Cerebellar nuclear complex (tissue), 1 donor: ENCODE data around the gene CEP164.
A peak's percentile ranks its signal among the peaks of the same experiment; 100 is the strongest.

ENCODE experiments used
- DNase-seq, 2 experiments: peaks; one replicate each; lab custom pipeline; 2025; lab: John Stamatoyannopoulos, UW

Gene CEP164

GRCh38 chr11:117327567-117328374 lies at the start of gene CEP164:
CEP164 (plus strand) TSS chr11:117327854; CDS start chr11:117338587, 10,733 bp downstream.
- DNase-seq, result peak; percentile 83 to 86

GRCh38 chr11:117278347-117278746 lies 49.3 kb upstream of the CEP164 start:
- DNase-seq, result no peak

GRCh38 chr11:117279711-117280376 lies 47.8 kb upstream of the CEP164 start:
- DNase-seq, result no peak

GRCh38 chr11:117281159-117281558 lies 46.5 kb upstream of the CEP164 start:
- DNase-seq, result no peak

- DNase-seq, result no peak
These were observed 45.8 kb upstream of the CEP164 start for GRCh38 chr11:117281869-117282268.

GRCh38 chr11:117282956-117283355 lies 44.7 kb upstream of the CEP164 start:
- DNase-seq, result no peak

- DNase-seq, result no peak
These were observed 43.6 kb upstream of the CEP164 start for GRCh38 chr11:117284053-117284452.

GRCh38 chr11:117286588-117286987 lies 41.1 kb upstream of the CEP164 start:
- DNase-seq, result no peak

GRCh38 chr11:117287668-117288067 lies 40.0 kb upstream of the CEP164 start:
- DNase-seq, result no peak

GRCh38 chr11:117289795-117290194 lies 37.9 kb upstream of the CEP164 start:
- no peak for DNase-seq

GRCh38 chr11:117290809-117291396 lies 36.8 kb upstream of the CEP164 start, which contains the start of gene BACE1-AS:
BACE1-AS (plus strand) TSS chr11:117291346.
- no peak for DNase-seq

- DNase-seq, result no peak
These were observed 35.0 kb upstream of the CEP164 start for GRCh38 chr11:117292616-117293015.

GRCh38 chr11:117295438-117296137 lies 32.1 kb upstream of the CEP164 start:
- no peak for DNase-seq

- DNase-seq, result no peak
These were observed 30.8 kb upstream of the CEP164 start for GRCh38 chr11:117296881-117297280.

- no peak for DNase-seq
These were observed 29.5 kb upstream of the CEP164 start for GRCh38 chr11:117298195-117298594.

GRCh38 chr11:117299351-117300282 lies 28.0 kb upstream of the CEP164 start:
- DNase-seq, result no peak

GRCh38 chr11:117300283-117300663 lies 27.4 kb upstream of the CEP164 start:
- DNase-seq, result no peak

- DNase-seq, result no peak
These were observed 26.9 kb upstream of the CEP164 start for GRCh38 chr11:117300773-117301172.

- no peak for DNase-seq
These were observed 25.4 kb upstream of the CEP164 start for GRCh38 chr11:117302228-117302627.

- DNase-seq, result no peak
These were observed 24.6 kb upstream of the CEP164 start for GRCh38 chr11:117303101-117303500.

GRCh38 chr11:117303646-117304315 lies 23.9 kb upstream of the CEP164 start:
- DNase-seq, result no peak
